Inflammatory macrophage (primary cell): ENCODE results near the gene DMRTC2.

ENCODE experiments used
- DNase-seq, 2 donors: peaks; one replicate each; pipeline ENCODE4 v3.0.0-alpha.2; 2020 to 2022

The DMRTC2 gene

GRCh38 chr19:41890936-41891335 is 46.1 kb downstream of the DMRTC2 start:
- no peak for DNase-seq

- no peak for DNase-seq
These were observed 47.5 kb downstream of the DMRTC2 start for GRCh38 chr19:41892173-41892902.

- DNase-seq, result no peak
These were observed 49.1 kb downstream of the DMRTC2 start for GRCh38 chr19:41893899-41894298.

GRCh38 chr19:41894350-41894749 is 49.5 kb downstream of the DMRTC2 start:
- no peak for DNase-seq

- DNase-seq, result no peak
These were observed 51.1 kb downstream of the DMRTC2 start for GRCh38 chr19:41895745-41896580.

- DNase-seq, result no peak
These were observed 51.7 kb downstream of the DMRTC2 start for GRCh38 chr19:41896581-41896942.

GRCh38 chr19:41897181-41897580 is 52.3 kb downstream of the DMRTC2 start:
- DNase-seq, result no peak

- DNase-seq, result no peak
These were observed 53.0 kb downstream of the DMRTC2 start for GRCh38 chr19:41897820-41898219.

- DNase-seq, result no peak
These were observed 53.4 kb downstream of the DMRTC2 start for GRCh38 chr19:41898235-41898634.
